GM18907 (cell line): ENCODE measurements around the gene ACTL10.
A peak's percentile ranks its signal among the peaks of the same experiment; 100 is the strongest.

Source experiments
- ATAC-seq: cut with Tn5 transposase; IDR thresholded peaks from one replicate; pipeline ENCODE4 v1.9.1; 2021; ENCODE audit warnings: mild to moderate bottlenecking, moderate library complexity; ENCODE audit not compliant: unreplicated experiment

ACTL10 gene

DNA sequence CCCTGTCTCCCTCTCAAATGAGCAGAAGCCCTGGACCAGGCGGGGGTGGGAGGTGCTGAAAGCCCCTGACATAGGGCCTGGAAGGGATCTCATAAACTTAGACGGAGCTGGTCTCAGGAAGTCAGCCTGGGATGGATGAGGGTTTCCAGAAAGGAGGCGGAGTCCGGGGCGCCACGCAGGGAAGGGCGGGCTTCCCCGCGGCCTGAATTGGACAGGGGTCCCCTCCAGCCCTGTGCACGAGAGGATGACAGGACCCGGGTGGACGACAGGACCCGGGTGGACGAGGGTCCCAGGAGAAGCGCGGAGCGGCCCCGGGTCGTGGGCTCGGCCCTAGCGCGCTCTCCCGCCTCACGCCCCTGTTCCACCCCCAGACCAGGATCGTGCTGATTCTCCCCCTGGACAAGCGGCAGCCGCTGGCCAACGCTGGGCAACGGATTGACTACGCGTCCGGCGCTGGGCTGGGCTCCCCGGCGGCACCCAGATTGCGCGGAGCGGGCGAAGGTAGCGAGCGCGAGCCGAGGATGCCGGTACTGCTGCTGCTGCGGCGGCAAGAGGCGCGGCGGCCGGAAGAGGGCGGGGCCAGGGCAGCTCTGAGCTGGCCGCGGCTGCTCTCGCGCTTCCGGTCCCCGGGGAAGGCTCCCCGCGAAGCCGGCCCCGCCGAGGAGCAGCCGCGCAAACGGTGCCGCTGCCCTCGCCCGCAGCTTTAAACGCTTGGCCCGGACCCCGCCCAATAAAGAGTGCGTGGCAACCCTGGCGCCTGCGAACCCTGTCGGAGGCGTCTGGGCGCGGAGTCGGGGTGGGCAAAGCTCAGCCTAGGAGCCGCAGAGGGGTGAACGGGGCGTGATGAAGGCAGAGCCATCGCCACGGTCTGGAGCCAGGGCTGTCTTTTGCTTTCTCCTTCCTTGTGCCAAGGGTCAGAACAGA lies 3.3 kb upstream of the ACTL10 start:
- peak; percentile 43 for ATAC-seq

DNA sequence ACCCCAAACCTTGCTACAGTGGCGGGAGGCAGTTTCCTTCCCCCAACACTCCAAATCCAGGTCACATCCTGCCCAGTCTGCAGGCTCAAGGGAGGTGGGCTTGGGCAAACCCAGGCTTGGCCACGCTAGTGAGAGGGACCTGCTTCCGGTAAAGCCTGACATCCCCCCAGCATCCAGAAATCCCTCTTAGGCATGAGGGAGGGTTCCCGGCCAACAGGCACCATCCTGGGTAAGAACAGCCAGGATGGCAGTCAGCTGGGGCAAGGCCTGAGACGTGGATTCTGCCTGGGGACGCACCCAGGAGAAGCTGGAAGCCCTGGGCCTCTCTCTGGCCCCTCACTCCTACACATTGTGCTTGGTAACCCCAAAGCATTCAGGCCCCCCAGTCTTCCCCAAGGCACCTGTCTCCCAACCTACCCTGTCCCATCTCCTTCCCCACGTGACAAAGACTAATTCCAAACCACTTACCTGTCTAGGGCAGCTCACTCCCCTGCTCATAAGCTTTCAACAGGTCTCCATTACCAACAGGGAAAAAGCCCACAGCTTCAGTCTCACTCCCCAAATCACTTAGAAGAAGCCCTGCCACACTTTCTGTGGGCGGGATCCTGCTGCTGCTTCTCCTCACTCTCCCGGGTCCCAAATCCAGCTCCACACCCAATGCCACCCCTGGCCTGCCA lies 2.5 kb upstream of the ACTL10 start:
- ATAC-seq = no peak

DNA sequence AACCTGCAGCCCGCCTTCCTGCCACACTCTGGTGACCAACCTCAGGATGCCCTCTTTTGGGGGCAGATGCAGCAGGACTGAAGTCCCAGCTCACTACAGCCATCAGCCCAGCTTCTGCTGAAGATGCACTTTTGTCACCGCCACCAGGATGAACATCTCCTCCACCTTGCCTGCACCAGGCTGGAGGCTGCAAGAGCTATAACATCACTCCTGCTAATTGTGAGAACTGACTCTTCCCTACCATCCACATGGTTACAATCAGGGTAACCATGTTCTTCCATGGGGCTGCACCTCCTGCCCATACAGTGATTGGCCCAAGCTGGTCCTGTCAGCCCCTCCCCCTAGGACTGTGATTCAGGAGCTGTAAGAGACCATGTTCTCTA lies 2.0 kb upstream of the ACTL10 start:
- no peak for ATAC-seq

DNA sequence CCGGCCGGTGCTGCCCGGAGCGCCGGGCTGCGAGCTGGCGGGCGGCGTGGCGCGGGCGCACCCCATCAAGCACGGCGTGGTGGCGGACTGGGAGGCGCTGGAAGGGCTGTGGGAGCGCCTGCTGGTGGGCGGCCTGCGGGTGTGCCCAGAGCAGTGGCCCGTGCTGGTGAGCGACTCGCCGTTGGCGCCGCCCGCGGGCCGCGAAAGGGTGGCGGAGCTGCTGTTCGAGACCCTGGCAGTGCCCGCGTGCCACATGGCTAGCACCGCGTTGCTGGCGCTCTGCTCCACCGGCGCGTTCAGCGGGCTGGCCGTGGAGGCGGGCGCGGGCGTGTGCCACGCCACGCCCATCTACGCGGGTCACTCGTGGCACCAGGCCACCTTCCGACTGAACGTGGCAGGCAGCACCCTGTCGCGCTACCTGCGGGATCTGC lies 517 bp downstream of the ACTL10 start:
- peak; percentile 18 for ATAC-seq

DNA sequence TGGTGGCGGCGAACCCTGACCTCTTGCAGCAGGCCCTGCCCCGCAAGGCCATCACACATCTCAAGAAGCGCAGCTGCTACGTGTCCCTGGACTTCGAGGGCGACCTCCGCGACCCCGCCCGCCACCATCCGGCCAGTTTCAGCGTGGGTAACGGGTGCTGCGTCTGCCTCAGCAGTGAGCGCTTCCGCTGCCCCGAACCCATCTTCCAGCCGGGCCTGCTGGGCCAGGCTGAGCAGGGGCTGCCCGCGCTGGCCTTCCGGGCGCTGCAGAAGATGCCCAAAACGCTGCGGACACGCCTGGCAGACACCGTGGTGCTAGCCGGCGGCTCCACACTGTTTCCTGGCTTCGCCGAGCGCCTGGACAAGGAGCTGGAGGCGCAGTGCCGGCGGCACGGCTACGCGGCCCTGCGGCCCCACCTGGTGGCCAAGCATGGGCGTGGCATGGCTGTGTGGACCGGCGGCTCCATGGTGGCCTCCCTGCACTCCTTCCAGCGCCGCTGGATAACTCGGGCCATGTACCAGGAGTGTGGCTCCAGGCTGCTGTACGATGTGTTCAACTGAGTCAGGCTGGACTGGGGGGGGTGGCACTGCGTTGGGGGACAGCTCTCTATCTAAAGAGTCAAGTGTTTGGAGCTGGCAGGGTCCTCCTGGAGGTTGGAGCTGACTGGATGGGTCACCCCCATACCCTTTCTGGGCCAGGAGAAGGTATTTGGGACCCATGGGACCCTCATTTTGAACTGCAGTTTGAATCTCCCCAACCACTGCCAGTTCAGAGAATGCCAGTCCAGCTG lies 1.1 kb downstream of the ACTL10 start:
- peak; percentile 40 for ATAC-seq

DNA sequence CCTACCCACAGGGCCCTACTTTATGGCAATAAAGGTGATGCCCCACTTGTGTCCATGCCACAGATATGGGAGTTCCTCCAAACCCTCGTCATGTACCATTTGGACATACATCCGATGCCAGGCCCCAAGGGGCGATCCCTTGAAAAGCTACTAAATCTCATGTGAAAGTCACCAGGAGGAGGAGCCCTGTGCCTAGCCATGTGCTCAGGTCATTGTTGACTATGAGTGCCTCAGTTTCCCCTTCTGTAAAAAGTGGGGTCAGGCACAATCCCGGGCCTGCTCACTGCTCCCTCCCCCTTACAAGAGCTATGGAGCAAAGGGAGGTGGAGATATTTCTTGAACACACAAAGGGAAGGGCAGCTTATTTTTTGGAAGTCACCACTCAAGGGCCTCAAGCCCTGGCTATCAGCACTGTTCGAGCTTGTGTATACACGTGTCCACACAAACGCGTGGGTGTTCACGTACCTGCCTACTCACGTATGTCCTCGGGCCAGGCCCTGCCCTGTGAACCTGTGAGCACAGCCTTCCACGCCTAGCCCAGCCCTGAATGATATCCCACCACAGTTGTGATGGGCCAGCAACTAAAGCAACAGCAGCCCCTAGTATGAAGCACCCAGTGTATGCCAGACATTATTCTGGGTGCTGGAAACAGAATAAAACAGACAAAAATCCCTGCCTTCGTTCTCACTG lies 1.9 kb downstream of the ACTL10 start:
- ATAC-seq = no peak

DNA sequence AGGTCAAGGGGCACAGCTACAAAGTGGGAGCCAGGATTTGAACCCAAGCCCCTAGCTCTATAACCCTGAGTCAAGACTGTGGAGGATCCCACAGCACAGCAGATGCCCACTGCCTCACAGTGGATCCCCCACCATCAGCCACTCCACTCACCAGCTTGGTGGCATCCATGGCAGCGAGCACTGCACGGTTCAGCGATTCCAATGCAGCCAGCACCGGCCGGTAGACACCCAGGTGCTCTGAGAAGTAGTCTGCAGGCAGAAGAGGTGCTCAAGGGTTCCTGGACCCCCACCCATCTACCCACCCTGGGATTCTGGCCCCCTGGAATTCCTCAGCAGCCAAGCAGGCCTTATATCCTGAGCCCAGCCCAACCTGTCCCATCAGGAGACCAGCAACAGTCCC lies 2.5 kb downstream of the ACTL10 start:
- no peak for ATAC-seq

DNA sequence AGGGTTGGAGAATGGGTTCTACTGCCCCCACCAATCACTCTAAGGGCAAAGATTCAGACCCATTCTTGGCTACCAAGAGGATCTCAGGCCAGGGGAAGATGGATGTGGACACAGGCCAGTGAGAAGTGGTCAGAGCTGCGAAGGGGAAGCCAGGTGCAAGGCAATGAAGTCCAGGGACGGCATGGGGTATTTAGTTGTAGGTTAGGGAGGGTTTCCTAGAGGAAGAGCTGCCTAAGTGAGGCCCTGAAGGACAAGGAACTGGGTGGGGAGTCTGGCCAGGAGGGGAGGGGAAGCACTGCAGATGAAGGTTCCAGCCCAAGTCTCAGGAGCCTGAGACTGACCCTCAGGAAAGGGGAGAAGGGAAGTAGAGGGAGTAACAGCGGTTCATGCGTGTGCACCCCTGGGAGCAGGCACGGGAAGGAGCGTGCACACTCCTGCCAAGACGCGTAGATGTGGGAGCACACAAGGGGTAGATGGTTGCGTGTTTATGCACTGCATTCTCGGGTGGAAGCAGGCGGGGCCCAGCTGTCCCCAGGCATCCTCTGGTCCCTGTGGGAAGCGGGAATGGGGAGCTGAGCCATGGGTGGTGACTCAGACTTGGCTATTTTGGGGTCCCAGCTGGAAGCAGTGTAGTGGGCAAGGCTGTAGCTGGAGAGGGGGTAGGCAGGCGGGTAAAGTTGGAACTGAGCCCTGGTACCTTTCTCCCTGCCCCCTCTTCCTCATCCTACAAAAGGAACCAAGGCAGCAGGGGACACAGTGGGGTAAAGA lies 3.3 kb downstream of the ACTL10 start:
- ATAC-seq = no peak

DNA sequence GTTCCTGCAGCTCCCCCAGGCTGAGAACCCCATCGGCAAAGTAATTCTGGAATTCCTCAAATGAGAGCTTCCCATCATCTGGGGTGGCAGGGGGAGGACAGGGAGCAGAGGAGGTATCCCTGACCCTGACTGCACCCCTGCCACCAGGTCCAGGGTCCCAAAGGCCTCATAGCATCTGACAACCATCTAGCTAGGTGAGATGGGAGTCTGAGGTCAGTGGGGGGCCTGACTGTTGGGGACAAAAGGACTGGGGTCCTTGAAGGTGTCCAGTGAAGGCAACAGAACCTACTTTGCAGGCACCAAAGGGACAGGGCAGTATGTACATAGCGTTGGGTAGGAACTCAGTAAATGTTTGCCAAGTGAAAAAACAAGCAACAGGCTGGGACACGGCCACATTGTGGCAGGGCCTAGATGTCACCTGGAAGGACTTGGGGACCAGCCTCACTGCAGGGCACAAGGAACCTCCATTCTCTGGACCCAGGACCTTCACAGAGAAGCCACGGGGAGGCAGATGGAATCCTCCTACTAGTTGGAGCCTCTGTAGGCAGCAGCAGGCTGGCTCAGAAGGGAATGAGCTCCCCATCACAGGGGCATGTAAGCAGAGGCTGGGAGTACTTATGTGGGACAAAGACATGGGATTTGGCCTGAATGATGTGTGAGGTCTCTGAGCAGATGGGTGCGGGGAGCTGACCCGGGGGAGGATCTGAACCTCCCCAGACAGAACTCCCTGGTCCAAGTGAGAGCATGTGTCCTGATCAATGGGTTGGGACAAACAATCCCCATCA lies 4.2 kb downstream of the ACTL10 start:
- no peak for ATAC-seq

DNA sequence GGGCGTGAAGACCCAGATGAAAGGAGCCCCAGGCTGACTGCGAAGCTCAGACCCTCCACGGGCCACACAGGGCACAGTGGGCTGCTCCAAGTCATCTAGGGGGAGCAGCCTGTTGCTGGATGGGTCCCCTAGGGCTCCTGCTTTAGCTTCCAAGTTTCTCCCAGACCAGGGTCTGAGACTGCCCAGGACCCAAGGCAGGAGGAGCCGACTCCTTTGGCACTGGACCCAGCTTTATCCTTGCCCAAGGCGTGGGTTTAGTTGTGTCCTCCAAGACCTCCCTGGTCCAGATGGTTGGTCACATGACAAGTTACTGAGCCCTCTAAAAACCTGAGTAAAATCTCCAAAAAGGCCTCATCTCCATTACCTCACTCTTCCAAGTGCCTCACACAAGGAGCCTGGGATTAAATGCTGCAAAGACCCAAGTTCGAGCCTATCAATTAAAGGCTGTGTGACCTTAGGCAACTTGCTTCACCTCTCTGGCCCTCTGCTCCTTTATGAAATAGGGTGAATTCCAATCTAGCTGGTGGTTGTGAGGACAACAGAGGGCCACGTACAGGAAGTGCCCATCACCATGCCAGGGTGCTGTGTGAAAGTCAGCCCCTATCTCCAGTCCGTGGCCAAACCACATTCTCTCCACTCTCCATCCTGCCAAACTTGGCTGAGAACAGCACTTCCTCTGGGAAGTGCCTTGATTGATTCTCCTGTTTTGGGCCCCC lies 5.0 kb downstream of the ACTL10 start:
- ATAC-seq = no peak

DNA sequence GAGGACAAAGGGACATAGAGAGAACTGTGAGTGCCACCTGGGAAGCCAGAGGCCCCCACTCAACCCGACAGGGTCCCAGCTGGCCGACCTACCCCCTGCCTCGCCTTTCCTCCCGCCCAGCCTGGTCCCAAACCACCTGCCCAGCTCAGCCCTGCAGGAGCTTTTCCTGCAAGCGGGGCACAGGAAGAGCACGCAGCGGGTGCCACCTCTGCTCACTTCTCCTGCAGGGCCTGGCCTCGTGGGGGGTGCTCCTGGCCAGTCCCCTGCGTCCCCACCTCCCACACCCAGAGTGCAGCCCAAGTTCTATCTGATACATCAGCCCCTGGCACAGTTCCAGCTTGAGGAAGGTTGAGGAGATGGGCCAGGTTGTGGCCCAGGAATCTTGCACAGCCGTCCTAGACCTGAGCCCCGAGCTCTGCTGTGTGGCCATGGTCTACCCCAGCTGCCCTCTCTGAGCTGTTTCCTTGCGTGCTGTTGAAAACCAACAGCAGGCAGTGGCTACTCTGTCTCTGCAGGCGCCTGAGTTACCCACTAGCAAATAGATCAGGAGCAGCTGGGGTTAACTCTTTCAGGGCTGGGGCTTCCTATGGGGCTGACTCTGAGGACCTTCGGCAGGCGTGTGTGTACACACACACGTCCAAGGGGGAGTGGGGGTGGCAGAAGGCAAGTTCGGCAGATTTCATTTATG lies 5.8 kb downstream of the ACTL10 start:
- ATAC-seq = no peak

DNA sequence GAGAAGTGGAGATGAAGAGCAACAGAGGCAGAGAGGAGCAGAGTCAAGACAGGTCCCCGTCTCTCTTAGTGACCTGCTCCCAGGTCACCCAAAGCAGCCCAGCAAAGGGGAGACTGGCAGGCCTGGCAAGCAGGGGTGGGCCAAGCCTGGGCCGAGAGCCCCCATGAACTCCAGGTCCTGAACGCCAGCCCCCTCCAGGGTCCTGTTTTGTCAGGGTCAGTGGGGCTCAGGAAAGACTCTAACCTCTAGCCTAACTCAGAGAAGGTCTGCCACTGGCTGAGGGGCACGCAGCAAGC lies 6.3 kb downstream of the ACTL10 start:
- ATAC-seq = no peak

DNA sequence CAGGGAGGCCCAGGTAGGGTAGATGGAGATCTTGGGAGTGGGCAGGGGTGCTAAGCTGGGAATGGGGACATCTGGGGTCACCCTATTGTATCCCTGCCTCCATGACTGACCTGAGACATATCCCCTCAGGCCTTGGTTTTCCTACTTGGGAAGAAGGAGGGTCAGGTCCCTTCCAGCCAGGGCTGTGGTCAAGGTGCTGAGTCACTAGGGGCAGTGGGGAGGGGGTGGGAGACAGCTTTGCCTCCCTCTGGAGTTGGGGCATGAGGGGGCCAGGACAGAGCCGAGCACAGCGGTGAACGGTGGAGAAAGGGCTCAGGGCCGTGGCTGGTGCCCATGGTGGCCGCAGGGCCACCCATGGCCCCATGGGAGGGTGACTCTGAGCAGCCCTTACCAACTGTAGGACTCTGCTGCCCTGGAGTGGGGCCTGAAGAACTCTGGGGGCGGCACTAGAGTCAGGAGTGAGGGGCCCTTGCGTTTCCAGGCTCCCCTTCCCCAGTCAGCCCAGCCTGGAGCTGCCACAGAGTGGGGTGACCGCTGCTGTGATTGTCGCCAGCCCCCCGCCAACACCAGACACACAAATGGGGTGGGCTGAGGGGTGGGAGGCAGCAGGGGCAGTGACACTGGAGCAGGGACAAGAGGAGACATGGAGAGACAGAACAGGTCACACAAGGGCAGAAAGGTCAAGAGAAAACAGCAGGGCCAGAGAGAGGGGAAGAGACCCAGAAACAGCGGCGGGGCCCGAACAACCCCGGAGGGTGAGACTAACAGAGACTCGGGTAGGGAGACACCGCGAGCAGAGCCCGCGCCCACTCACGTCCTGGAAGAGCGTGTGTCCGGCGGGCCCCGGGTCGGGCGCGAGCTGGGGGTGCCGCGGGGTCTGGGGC lies 6.9 kb downstream of the ACTL10 start:
- ATAC-seq = no peak

DNA sequence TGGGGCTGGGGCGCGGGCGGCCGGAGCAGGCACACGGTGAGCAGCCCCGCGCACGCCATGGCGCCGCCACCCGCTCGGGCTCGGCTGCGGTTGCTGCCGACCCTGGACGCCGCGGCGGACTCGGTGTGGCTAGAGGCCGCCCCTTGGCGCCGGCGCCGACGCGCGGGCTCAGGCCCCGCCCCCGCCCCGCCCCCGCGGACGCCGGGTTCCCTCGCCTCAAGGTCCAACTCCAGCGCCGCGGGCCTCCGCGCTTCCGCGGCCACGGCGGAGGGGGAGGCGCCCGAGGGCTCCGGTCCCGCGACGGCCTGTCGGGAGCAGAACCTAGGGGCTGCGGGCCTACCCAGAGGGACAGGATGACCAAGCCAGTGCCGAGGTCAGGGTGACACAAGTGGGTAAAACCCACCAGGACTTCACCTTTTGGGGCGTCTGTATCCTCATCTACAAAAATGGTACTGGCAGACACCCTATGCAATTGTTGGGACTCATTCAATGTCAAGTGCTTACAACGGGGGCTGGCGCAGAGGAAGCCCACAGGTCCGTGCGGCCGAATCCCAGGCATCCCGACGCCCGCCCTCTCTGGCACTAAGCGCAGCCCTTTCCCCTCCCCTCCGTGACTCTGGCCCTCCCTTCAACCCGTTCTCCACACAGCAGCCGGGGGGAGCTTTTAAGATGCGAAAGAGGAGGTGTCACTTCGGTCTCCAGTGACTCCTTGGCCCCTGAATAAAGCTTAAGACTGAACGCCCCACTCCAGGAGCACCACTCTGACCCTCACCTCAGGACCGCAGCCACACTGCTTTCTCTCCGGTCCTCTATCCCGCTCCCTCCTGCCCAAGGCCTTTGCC lies 7.8 kb downstream of the ACTL10 start, which contains the start of gene NECAB3:
NECAB3 (minus strand) TSS at position 135 of the 842 bp plus-strand sequence; CDS start at position 59, 76 bp downstream.
- ATAC-seq = peak; percentile 42

DNA sequence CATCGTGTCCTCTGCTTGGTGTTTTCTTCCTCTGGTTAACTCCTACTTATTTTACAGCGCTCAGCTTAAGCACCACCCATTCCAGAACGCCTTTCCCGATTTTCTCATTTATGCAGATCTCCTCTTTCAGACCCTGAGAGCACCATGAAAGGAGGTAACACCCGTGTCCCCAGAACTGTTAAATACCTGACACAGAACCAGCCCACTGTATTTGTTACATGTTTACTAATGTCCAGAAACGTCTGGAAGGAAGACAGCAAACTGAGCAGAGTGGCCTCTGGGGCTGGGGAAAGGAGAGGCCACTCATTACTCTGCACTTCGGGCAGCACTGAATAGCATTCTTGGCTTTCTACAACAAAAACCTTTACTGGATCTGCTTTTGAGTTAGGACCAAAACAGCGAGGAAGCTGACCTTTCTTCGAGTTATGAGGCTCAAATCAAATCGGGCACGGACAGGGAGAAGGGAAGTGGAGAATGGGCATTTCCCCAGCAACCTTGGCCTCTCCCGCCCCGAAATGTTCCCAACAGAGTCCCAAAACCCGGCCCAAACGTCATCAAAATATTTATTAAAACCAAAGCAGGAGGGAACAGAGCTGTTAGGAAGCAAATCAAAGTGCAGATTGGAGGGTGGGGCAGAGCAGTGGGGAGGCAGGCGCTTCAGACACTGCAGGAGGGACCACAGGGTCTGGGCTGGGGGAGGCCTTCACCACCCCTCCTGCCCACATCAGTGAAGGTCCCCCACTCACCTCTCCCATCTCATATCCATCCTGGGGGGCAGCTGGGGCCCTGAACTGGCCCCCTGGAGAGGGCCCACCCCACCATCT lies 8.6 kb downstream of the ACTL10 start:
- ATAC-seq = no peak
